ENCODE results near the gene TLDC2.
A peak's percentile ranks its signal among the peaks of the same experiment; 100 is the strongest.
"Not testable (repeated sequence)": the region's sequence is repeated elsewhere in the genome, so short reads cannot be mapped to it uniquely, and the experiment has no call there.

Gene TLDC2

GRCh38 chr20:36905566-36905965 is 29.6 kb downstream of the TLDC2 start:
- not testable (repeated sequence) for H3K4me3 Mint-ChIP-seq, H3K27me3 Mint-ChIP-seq, ATAC-seq, H3K9me3 Mint-ChIP-seq, H3K4me1 Mint-ChIP-seq, H3K27ac Mint-ChIP-seq
- peaks cover 34% of the 10 kb centered on the region for H3K36me3 Mint-ChIP-seq

- not testable (repeated sequence) for H3K27ac Mint-ChIP-seq, H3K4me3 Mint-ChIP-seq, H3K9me3 Mint-ChIP-seq, H3K4me1 Mint-ChIP-seq, ATAC-seq, H3K27me3 Mint-ChIP-seq
- H3K36me3 Mint-ChIP-seq = peaks cover 34% of the 10 kb centered on the region
Observed at GRCh38 chr20:36906086-36906485, 30.1 kb downstream of the TLDC2 start.

GRCh38 chr20:36908603-36909002 is 32.7 kb downstream of the TLDC2 start:
- Mint-ChIP-seq H3K27ac (peak overlapping the region; percentile 32), H3K36me3 (peaks cover 31% of the 10 kb centered on the region), H3K4me1 (peaks cover 6% of the 10 kb centered on the region), H3K4me3 (no peak overlapping the region), H3K9me3 (no peaks in the 10 kb centered on the region), H3K27me3 (no peaks in the 10 kb centered on the region)
- ATAC-seq = peak; percentile 75

GRCh38 chr20:36916199-36916598 is 40.3 kb downstream of the TLDC2 start:
- no peaks in the 10 kb centered on the region for H3K9me3 Mint-ChIP-seq
- no peak overlapping the region for H3K4me3 Mint-ChIP-seq
- H3K36me3 Mint-ChIP-seq = peaks cover 19% of the 10 kb centered on the region
- no peaks in the 10 kb centered on the region for H3K27me3 Mint-ChIP-seq
- no peak for ATAC-seq
- no peak overlapping the region for H3K27ac Mint-ChIP-seq
- no peaks in the 10 kb centered on the region for H3K4me1 Mint-ChIP-seq

GRCh38 chr20:36917240-36917639 is 41.3 kb downstream of the TLDC2 start:
- no peaks in the 10 kb centered on the region for H3K9me3 Mint-ChIP-seq
- peaks cover 9% of the 10 kb centered on the region for H3K36me3 Mint-ChIP-seq
- ATAC-seq = no peak
- H3K27me3 Mint-ChIP-seq = no peaks in the 10 kb centered on the region
- no peaks in the 10 kb centered on the region for H3K4me1 Mint-ChIP-seq
- no peak overlapping the region for H3K27ac Mint-ChIP-seq
- no peak overlapping the region for H3K4me3 Mint-ChIP-seq

- H3K27ac Mint-ChIP-seq = no peak overlapping the region
- no peak overlapping the region for H3K4me3 Mint-ChIP-seq
- no peaks in the 10 kb centered on the region for H3K9me3 Mint-ChIP-seq
- no peaks in the 10 kb centered on the region for H3K27me3 Mint-ChIP-seq
- H3K36me3 Mint-ChIP-seq = peaks cover 7% of the 10 kb centered on the region
- H3K4me1 Mint-ChIP-seq = no peaks in the 10 kb centered on the region
- ATAC-seq = no peak
Observed at GRCh38 chr20:36917943-36918342, 42.0 kb downstream of the TLDC2 start.

- H3K4me3 Mint-ChIP-seq = no peak overlapping the region
- H3K27me3 Mint-ChIP-seq = no peaks in the 10 kb centered on the region
- H3K9me3 Mint-ChIP-seq = no peaks in the 10 kb centered on the region
- peaks cover 2% of the 10 kb centered on the region for H3K36me3 Mint-ChIP-seq
- ATAC-seq = no peak
- H3K4me1 Mint-ChIP-seq = no peaks in the 10 kb centered on the region
- H3K27ac Mint-ChIP-seq = no peak overlapping the region
Observed at GRCh38 chr20:36919715-36920333, 43.9 kb downstream of the TLDC2 start.

GRCh38 chr20:36920334-36920730 is 44.4 kb downstream of the TLDC2 start:
- Mint-ChIP-seq H3K4me3 (no peak overlapping the region), H3K4me1 (no peaks in the 10 kb centered on the region), H3K27me3 (no peaks in the 10 kb centered on the region), H3K9me3 (no peaks in the 10 kb centered on the region), H3K36me3 (no peaks in the 10 kb centered on the region), H3K27ac (no peak overlapping the region)
- no peak for ATAC-seq

GRCh38 chr20:36924167-36925045 is 48.5 kb downstream of the TLDC2 start:
- no peak for ATAC-seq
- H3K27ac Mint-ChIP-seq = peak overlapping the region; percentile 2
- H3K36me3 Mint-ChIP-seq = peaks cover 16% of the 10 kb centered on the region

GRCh38 chr20:36925234-36925633 is 49.3 kb downstream of the TLDC2 start:
- H3K27ac Mint-ChIP-seq = no peak overlapping the region
- H3K36me3 Mint-ChIP-seq = peaks cover 23% of the 10 kb centered on the region
- ATAC-seq = no peak
- no peak overlapping the region for H3K4me3 Mint-ChIP-seq
- H3K27me3 Mint-ChIP-seq = no peaks in the 10 kb centered on the region
- H3K9me3 Mint-ChIP-seq = no peaks in the 10 kb centered on the region
- no peaks in the 10 kb centered on the region for H3K4me1 Mint-ChIP-seq

More at GRCh38 chr20:36924167-36925045, 48.5 kb downstream of the TLDC2 start:
- Mint-ChIP-seq H3K4me1 (no peaks in the 10 kb centered on the region), H3K4me3 (no peak overlapping the region), H3K27me3 (no peaks in the 10 kb centered on the region), H3K9me3 (no peaks in the 10 kb centered on the region)

- no peak overlapping the region for H3K27ac Mint-ChIP-seq
- no peaks in the 10 kb centered on the region for H3K4me1 Mint-ChIP-seq
- ATAC-seq = no peak
- H3K36me3 Mint-ChIP-seq = peaks cover 31% of the 10 kb centered on the region
- no peak overlapping the region for H3K4me3 Mint-ChIP-seq
- no peaks in the 10 kb centered on the region for H3K27me3 Mint-ChIP-seq
- no peaks in the 10 kb centered on the region for H3K9me3 Mint-ChIP-seq
Observed at GRCh38 chr20:36926653-36927200, 50.8 kb downstream of the TLDC2 start.

- no peak for ATAC-seq
- Mint-ChIP-seq H3K4me3 (no peak overlapping the region), H3K27me3 (no peaks in the 10 kb centered on the region), H3K9me3 (no peaks in the 10 kb centered on the region), H3K4me1 (no peaks in the 10 kb centered on the region), H3K27ac (no peak overlapping the region), H3K36me3 (peaks cover 36% of the 10 kb centered on the region)
Observed at GRCh38 chr20:36927704-36928103, 51.8 kb downstream of the TLDC2 start.

- Mint-ChIP-seq H3K9me3 (no peaks in the 10 kb centered on the region), H3K4me3 (no peak overlapping the region), H3K36me3 (peaks cover 40% of the 10 kb centered on the region), H3K4me1 (no peaks in the 10 kb centered on the region), H3K27ac (no peak overlapping the region), H3K27me3 (no peaks in the 10 kb centered on the region)
- ATAC-seq = no peak
Observed at GRCh38 chr20:36929290-36929689, 53.4 kb downstream of the TLDC2 start.

- no peak overlapping the region for H3K4me3 Mint-ChIP-seq
- no peaks in the 10 kb centered on the region for H3K9me3 Mint-ChIP-seq
- H3K36me3 Mint-ChIP-seq = peaks cover 40% of the 10 kb centered on the region
- no peak for ATAC-seq
- no peaks in the 10 kb centered on the region for H3K27me3 Mint-ChIP-seq
- H3K27ac Mint-ChIP-seq = no peak overlapping the region
- no peaks in the 10 kb centered on the region for H3K4me1 Mint-ChIP-seq
Observed at GRCh38 chr20:36929691-36930090, 53.8 kb downstream of the TLDC2 start.

GRCh38 chr20:36932067-36932466 is 56.1 kb downstream of the TLDC2 start:
- not testable (repeated sequence) for ATAC-seq, H3K4me3 Mint-ChIP-seq, H3K9me3 Mint-ChIP-seq, H3K27ac Mint-ChIP-seq, H3K27me3 Mint-ChIP-seq, H3K4me1 Mint-ChIP-seq
- H3K36me3 Mint-ChIP-seq = peaks cover 40% of the 10 kb centered on the region

Data from stimulated activated memory B cell treated with anti-CD40 and anti-IgM and Interleukin-4, amounts not matched to agents 10 μg/mL and 1 μg/mL and 100 μg/mL, for 72 hours (primary cell).